ENCODE data around the gene FADS2.
A peak's percentile ranks its signal among the peaks of the same experiment; 100 is the strongest.
"Not testable (repeated sequence)": the region's sequence is repeated elsewhere in the genome, so short reads cannot be mapped to it uniquely, and the experiment has no call there.

FADS2 gene

DNA sequence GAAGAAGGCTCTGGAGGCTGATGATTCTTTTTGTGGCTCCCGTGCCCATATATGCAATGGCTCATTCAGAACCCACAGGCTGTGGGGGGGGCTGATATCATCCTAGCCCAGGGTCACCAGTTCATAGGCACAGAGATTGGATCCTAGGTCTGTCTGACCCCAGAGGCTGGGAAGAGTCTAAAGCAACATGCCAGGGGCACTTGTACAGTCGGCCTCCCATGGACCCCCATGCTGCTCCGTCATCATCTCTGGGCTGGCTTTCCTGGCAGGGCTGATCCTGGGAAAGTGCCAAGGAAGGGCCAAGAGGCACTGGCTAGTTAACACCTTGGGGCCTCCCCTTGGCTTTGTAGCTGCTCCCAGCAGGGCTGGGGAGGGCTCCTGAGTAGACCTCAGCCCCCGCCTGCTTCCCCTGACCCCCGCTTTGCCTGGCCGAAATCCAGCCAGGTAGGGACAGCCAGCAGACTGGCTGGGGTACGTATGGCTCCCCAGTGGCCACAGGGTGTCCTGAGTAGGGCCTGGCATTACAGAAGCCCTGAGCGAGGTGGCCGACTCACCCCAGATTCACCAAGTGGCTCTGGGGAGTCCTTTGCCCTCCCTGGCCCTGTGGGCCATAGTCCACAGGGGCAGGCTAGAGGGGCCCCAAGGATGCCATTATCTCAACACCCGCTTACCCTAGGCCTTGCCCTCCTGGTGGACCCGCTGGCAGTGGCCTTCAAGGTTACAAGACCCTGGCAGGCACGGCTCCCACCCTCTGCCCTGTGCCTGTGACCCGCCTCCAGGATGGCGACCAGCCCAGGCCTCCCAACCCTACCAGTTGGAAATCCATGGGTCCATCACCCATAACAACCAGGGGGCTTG is 40.7 kb downstream of the FADS2 start:
- no peak for DNase-seq (ENCODE audit: low read depth)

DNA sequence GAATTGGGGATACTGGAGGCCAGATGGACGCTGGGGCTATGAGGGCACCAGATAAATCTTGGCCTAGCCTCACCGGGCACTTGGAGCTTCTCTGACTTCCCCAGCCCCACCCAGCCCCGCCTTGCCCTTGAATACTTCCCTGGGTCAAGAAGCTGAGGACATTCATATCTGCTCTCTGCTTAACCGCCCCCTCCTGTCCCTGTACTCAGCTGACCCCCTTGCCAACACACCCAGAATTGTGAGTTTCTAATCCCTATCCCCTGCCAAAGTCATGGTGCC is 41.3 kb downstream of the FADS2 start:
- DNase-seq (ENCODE audit: low read depth) = no peak

GRCh38 chr11:61869708-61870451 is 41.8 kb downstream of the FADS2 start:
- DNase-seq (ENCODE audit: low read depth) = no peak

DNA sequence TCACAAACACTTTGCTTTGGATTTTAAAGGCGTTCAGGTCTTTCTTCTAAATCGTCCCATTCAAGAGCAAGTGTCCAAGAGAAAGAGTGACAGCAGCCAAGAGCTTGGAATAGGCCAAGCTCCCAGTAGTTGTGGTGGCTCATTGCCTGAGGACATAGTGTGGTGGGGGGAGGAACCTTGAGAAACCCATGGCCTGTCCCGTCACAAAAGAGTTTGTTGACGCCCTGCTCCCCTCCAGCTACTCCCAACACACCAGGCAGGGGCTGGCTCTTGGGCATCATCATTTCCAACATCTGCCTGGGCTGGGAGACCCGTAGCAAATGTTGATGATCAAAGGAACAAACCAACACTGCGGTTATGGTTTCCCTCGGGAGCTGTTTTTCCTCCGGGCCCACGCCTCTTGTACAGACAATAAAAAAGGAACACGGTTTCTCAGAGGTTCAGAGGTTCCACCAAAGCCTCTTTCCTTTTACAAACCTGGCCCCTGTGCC is 42.5 kb downstream of the FADS2 start:
- no peak for DNase-seq (ENCODE audit: low read depth)

GRCh38 chr11:61871158-61871597 is 43.1 kb downstream of the FADS2 start:
- peak; percentile 83 for DNase-seq (ENCODE audit: low read depth)

GRCh38 chr11:61872935-61873565 is 45.0 kb downstream of the FADS2 start:
- no peak for DNase-seq (ENCODE audit: low read depth)

DNA sequence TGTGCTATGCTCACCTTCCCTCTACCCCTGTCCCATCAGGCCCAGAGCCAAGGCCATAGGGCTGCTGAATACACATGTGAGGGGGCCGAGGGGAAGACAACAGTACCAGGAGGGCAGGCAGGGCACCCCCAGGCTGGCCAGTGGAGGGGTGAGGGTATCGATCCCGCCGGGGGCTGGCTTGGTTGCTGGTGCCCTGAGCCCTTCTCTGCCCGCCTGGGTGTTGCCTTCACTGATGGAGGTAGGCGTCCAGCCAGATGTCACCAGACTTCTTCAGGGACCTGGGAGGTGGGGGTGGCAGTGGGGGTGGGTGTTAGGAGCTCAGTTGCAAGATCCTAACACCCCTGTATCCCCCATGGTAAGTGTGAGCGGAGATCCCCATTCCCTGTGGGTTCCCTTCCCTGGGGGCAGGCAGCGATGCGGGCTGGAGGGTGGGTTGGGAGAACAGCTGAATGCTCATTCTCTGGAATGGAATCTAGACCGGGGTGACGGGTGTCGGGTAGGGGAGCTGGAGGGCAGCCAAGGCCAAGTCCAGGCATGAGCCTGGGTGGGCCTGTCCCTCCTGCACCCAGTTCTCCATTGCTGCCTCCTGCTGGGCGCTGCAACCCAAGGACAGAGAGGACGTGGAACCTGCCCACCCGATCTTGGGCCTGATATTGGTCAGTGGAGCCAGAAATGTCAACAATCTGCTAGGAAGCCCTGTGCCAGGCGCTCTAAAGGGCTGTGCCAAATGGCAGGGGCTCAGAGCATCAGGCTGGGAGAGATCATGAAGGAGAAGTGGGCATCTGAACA is 45.7 kb downstream of the FADS2 start:
- no peak for DNase-seq (ENCODE audit: low read depth)

GRCh38 chr11:61874377-61874809 is 46.3 kb downstream of the FADS2 start:
- no peak for DNase-seq (ENCODE audit: low read depth)

DNA sequence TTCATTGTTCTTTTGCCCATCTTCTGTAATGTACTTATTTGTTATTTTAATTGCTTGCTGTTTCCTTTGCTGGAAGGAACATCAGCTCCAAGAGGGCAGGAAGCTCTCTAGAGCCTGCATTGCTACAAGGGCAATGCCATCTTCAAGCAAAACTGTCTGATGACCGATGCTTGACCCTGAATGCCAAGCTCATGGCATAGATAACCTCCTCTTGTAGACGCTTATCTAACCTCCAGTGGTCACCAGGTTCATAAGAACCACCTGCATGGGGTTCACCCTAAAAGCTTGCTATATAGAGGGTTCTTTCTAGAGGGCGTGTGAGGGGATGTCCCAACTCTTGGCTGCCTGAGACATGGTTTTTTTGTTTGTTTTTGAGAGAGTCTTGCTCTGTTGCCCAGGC is 46.8 kb downstream of the FADS2 start:
- no peak for DNase-seq (ENCODE audit: low read depth)

- DNase-seq (ENCODE audit: low read depth) = no peak
Measured at GRCh38 chr11:61875698-61876097, 47.6 kb downstream of the FADS2 start.

DNA sequence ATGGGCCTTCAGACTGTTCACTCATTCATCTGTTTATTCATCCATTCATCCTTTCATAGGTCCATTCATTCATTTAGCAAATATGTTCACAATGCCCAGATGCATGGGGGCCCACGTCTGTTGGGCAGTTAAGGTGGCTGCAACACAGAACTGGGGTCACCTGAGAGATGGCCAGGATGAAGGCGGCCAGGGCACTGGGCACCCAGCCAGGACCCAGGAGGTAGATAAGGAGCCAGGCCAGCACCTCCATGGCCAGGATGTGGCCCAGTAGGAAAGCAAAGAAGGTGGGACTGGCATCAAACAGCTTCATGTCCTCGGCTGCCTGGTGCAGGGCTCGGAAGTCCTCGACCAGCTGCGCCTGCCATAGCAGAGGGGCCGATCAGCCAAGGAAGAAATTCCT is 51.1 kb downstream of the FADS2 start:
- no peak for DNase-seq (ENCODE audit: low read depth)

GRCh38 chr11:61880031-61880430 is 51.9 kb downstream of the FADS2 start:
- no peak for DNase-seq (ENCODE audit: low read depth)

- DNase-seq (ENCODE audit: low read depth) = no peak
Measured at GRCh38 chr11:61880454-61880853, 52.4 kb downstream of the FADS2 start.

- no peak for DNase-seq (ENCODE audit: low read depth)
Measured at GRCh38 chr11:61881397-61881796, 53.3 kb downstream of the FADS2 start.

DNA sequence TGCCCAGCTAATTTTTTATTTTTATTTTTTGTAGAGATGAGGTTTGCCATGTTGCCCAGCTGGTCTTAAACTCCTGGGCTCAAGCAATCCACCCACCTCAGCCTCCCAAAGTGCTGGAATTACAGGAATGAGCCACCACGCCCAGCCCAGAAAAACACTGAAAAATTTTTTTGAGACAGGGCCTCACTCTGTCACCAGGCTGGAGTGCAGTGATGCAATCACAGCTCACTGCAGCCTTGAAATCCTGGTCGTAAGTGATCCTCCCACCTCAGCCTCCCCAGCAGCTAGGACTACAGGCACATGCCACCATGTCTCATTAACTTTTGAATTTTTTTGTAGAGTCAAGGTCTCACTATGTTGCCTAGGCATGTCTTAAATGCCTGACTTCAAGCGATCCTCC is 54.2 kb downstream of the FADS2 start:
- DNase-seq (ENCODE audit: low read depth) = not testable (repeated sequence)

DNA sequence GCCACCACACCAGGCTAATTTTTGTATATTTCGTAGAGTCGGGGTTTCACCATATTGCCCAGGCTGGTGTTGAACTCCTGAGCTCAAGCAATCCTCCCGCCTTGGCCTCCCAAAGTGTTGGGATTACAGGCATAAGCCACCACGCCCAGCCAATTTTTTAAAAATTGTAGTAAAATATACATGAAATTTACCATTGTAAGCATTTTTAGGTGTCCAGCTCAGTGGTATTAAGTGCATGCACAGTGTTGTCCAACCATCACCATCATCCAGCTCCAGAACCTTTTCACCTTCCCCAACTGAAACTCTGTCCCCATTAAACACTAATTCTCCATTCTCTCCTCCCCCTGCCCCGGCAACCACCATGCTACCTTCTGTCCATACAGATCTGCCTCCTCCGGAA is 54.8 kb downstream of the FADS2 start:
- DNase-seq (ENCODE audit: low read depth) = no peak

DNA sequence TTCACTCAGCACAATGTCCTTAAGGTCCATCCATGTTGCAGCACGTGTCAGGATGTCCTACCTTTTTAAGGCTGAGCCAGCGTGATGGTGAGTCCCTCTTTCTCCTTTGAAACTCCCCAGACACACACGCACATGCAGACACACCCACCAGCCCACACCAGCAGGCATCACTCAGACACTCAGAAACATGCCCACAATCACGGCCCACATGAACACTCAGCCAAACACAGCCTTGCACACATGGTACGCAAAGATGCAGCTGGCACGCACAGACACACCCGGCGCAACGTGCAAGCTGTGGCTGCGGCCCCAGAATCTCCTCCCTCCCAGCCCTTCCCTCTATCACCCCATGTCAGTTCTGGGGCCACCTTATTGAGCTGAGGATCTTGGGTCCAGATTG is 55.2 kb downstream of the FADS2 start:
- DNase-seq (ENCODE audit: low read depth) = no peak

GRCh38 chr11:61883947-61884346 is 55.8 kb downstream of the FADS2 start:
- no peak for DNase-seq (ENCODE audit: low read depth)

DNA sequence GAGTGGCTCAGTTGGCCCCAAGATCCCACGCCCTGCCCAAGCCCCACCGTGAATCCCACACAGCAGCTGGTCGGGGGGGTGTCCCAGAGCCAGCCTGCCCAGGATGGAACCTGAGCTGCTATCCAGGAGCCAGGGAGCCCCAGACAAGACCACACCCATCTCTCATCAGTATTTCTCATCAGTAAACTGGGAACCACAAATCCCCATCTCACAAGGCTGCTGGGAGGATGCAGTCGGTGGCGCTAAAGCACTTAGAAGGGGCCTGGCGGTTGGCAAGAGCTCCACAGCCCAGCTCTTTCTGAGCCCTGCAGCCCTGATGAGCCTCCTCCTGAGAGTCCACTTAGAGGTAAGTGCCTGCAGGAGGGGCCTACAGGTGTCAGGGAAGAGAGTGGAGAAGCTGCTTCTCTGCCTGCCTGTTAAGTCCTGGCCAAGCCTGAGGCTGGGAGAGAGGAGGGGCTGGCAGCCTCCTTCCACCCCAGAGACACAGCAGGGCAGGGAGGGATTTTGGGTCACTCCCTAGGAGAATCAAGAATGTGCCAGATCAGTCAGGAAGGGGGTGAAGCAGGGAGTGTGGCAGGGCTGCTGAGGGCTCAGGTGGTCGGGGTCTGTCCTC is 57.2 kb downstream of the FADS2 start:
- DNase-seq (ENCODE audit: low read depth) = no peak

DNA sequence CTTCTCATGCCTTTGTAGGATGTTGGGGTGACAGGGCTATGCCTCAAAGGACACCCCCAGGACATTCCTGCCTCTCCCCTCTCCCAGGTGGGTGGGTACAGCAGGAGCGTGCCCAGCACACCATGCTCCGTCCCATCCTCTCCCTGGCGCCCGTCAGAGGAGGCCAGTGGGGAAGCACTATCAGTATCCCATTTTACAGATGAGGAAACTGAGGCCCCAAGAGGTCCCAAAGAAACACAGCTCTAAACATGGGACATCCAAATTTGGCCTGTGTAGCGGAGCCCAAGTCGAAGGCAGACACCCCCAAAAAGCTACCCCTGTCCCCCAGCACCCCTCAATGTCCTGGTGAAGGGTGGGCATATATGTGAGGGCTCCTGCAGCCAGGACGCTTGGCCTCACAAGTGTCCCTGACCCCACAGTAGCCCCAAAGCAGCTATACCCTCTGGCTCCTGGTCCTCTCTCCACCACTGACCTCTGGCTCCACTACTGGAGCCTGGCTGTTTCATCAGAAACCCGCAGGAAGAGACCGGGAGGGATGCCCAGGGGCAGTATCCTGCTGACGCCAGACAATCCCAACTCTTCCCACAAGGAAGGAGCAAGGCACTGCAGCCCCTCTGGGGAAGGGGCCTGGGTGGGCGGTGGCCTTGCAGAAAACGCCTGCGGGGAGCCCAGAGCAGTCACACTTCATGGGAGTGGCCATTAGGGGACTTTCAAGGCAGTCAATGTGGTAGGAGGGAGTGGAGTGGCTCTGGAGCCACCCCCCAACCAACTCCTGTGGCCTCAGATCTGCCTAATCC is 57.9 kb downstream of the FADS2 start:
- no peak for DNase-seq (ENCODE audit: low read depth)

DNA sequence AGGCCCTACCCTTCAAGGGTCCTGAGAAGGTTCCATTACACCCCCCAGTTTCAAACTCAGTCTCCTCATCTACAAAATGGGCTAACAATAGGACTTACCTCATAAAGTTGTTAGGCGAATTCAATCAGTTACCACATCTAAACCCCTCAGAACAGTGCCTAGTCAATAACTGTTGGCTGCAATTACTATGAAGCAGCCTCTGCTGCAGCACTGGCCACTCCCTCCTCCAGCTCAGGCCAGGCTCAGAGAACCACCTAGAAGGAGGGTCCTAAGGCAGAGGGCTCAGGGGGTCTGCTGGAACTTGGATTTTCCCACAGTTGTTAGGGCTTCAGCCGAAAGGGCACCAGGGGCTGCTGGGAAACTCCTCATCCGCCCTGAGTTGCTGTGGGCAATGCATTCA is 58.5 kb downstream of the FADS2 start:
- no peak for DNase-seq (ENCODE audit: low read depth)
